Skeletal muscle satellite cell (primary cell): ENCODE results near the gene CLIP1. TPM values are rescaled to one million over a fixed set of nuclear protein-coding genes. Genes with fewer than 3 reads are reported as not detected.
"Not testable (repeated sequence)": the region's sequence is repeated elsewhere in the genome, so short reads cannot be mapped to it uniquely, and the experiment has no call there.

ENCODE experiments used
- H3K27me3 ChIP-seq: 2 replicates; pipeline ENCODE4 v1.7.0; 2013; ENCODE audit warnings: low read length; ENCODE audit not compliant: control insufficient read depth, insufficient read depth
- H3K36me3 ChIP-seq: 2 replicates; pipeline ENCODE4 v1.7.0; 2013; ENCODE audit warnings: mild to moderate bottlenecking, control low read depth, low read length; ENCODE audit not compliant: insufficient read depth
- H3K4me1 ChIP-seq: 2 replicates; pipeline ENCODE4 v1.7.0; 2013; ENCODE audit warnings: low read length; ENCODE audit not compliant: control insufficient read depth, insufficient read depth
- H3K4me2 ChIP-seq: 2 replicates; pipeline ENCODE4 v1.7.0; 2013; ENCODE audit warnings: mild to moderate bottlenecking, low read length
- H3K4me3 ChIP-seq: 2 replicates; pipeline ENCODE4 v1.7.0; 2013; ENCODE audit warnings: low read length
- H3K9ac ChIP-seq: 2 replicates; pipeline ENCODE4 v1.7.0; 2013; ENCODE audit warnings: mild to moderate bottlenecking, low read depth, low read length, moderate library complexity
- H3K9me3 ChIP-seq: replicated peaks from 2 replicates; pipeline ENCODE4 v1.7.0; 2013; ENCODE audit warnings: mild to moderate bottlenecking, control low read depth, low read length
- total RNA-seq: library from RNA; depleted of rRNA; stranded (reverse); fragments of >200 nt; gene quantifications from 2 replicates; pipeline ENCODE4 v1.2.3, GENCODE V29; 2012; rRNA removed

The CLIP1 gene
- 38.4 and 48.4 TPM in 2 replicates for total RNA-seq

DNA sequence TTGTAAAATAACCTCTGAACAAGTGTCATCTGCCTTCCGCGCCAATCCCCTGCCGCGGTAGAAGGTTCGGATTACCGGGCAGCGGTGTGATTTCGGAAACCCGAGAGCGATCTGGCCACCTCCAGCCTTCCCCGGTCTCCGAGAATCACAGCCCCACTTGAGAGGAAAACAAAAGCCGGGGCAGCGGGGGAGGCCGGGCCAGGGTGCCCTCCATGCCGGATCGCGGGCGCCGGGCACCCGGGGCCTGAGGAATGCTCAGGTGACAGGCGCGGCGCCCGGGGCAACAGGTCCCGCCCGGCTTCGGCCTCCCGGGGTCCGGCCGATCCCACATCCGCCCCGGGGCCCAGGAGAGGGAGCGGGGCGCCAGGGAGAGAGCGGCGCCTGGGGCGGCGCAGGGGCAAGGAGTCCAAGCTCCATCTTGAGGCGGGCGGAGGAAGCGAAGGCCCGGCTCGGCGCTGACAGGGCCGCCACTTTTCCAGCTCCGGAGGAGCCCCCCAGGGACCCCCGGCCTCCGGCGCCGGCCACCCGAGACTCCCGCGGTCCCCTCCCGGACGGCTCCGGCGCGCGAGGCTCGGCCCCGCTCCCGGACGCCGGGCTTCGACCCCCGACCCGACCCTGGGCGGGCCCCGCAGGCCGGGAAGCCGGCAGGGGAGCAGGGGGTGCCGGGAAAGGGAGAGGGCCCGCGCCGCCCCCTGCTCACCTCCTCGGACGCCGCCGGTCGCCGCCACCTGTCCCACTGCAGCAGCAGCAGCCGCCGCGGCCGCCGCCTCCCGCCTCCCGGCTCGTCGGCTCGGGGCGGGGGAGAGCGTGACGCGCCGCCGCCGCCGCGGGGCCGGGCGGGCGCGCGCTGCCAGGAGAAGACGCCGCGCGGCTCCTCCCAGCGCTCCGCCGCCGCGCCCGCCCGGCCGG lies at the start of gene CLIP1:
Gene CLIP1 (minus strand): TSS at position 849 of the 909 bp plus-strand sequence. CDS start 42,217 bp downstream, outside the sequence.
- Histone ChIP-seq H3K4me2 (peak within 1 kb of the TSS; percentile 99), H3K9ac (peak within 1 kb of the TSS; percentile 99), H3K27me3 (no peaks in the 10 kb centered on the region), H3K4me1 (peaks cover 23% of the 10 kb centered on the region), H3K4me3 (peak within 1 kb of the TSS; percentile 97), H3K9me3 (no peaks in the 10 kb centered on the region), H3K36me3 (no peaks in the 10 kb centered on the region)

DNA sequence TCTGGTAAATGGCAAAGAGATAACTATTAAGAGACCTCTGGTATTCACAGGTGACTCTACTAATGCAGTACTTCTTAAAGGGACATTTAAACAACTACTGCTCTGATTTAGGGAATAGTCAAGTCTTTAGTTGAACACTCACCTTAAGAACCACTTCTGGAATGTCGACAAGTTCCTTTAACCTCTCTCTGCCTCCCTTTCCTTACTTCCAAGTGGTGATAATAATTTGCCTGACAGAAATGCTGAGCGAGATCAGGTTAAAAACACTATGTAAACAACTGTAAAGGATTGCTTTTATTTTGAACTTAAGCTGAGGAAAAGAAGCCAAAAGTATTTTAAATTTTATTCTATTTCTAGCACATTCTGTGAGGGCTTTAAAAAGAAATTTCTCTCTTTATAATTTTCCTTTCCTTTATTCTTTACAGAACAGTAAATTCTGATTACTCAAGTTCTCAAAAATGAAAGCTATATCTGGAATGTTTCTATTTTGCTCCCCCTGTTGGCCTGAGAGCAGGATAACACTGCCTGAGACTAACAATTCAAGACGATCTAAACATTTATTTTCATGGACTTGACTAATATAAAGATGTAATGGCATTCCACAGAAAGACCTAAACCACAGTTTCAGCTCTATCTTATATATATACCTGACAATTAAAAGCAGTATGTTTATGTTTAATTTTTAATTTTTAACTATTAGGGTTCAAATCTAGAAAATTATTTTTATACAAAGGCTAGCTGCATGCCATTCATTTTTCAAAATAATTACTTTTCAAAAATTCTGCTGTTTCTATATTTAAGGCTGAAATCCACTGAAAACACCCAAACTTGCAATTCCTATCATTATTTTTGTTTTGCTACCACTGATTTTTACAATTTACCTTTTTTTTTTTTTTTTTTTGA lies 49.1 kb upstream of the CLIP1 start:
- Histone ChIP-seq H3K9ac (peak overlapping the region; percentile 41), H3K9me3 (no peaks in the 10 kb centered on the region), H3K4me3 (no peak overlapping the region), H3K4me2 (peak overlapping the region; percentile 1), H3K27me3 (no peaks in the 10 kb centered on the region), H3K4me1 (peaks cover 12% of the 10 kb centered on the region), H3K36me3 (peaks cover 34% of the 10 kb centered on the region)

DNA sequence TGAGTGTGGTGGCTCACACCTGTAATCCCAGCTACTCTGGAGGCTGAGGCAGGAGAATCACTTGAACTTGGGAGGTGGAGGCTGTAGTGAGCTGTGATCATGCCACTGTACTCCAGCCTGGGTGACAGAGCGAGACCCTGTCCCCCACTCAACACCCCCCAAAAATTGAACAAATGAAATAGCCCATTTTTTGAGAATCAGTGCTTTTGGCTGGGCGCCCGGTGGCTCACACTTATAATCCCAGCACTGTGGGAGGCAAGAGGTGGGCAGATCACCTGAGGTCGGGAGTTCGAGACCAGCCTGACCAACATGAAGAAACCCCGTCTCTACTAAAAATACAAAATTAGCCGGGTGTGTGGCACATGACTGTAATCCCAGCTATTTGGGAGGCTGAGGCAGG lies 48.1 kb upstream of the CLIP1 start:
- peaks cover 12% of the 10 kb centered on the region for H3K4me1 ChIP-seq
- H3K9ac ChIP-seq, H3K27me3 ChIP-seq, H3K4me3 ChIP-seq, H3K4me2 ChIP-seq, H3K9me3 ChIP-seq: not testable (repeated sequence)
- H3K36me3 ChIP-seq = peaks cover 24% of the 10 kb centered on the region

DNA sequence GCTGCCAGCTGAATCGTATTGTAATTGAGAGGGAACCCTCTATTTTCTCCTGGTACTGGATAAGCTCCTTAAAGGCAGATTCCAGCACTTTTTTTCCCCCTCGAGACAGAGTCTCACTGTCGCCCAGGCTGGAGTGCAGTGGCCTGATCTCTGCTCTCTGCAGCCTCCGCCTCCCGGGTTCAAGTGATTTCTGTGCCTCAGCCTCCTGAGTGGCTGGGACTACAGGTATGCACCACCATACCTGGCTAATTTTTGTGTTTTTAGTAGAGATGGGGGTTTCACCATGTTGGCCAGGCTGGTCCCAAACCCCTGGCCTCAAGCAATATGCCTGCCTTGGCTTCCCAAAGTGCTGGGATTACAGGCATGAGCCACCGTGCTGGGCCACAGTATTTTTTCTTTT lies 47.4 kb upstream of the CLIP1 start:
- H3K4me3 ChIP-seq, H3K4me2 ChIP-seq, H3K27me3 ChIP-seq, H3K9me3 ChIP-seq, H3K9ac ChIP-seq: not testable (repeated sequence)
- Histone ChIP-seq H3K36me3 (peaks cover 20% of the 10 kb centered on the region), H3K4me1 (peaks cover 15% of the 10 kb centered on the region)

DNA sequence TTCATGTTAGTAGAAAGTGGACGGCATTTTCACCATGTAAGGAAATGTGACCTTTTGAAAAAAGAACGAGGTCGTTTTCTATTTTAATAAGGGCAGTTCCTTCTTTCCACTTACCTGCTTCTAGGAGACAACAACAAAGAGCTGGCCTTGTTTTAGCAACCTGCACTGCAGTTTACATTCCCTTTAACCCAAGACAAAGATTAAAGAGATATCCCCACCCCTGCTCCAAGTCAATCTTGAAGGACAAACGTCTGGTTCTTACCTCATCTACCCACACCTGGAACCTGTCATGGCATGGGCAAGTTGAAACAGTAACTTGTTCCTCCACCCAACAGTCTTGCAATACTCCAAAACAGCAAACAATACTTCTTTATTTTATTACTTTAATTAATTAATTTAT lies 45.5 kb upstream of the CLIP1 start:
- Histone ChIP-seq H3K9me3 (no peaks in the 10 kb centered on the region), H3K27me3 (no peaks in the 10 kb centered on the region), H3K4me2 (no peak overlapping the region), H3K9ac (no peak overlapping the region), H3K4me3 (no peak overlapping the region), H3K4me1 (peaks cover 16% of the 10 kb centered on the region), H3K36me3 (peaks cover 5% of the 10 kb centered on the region)

DNA sequence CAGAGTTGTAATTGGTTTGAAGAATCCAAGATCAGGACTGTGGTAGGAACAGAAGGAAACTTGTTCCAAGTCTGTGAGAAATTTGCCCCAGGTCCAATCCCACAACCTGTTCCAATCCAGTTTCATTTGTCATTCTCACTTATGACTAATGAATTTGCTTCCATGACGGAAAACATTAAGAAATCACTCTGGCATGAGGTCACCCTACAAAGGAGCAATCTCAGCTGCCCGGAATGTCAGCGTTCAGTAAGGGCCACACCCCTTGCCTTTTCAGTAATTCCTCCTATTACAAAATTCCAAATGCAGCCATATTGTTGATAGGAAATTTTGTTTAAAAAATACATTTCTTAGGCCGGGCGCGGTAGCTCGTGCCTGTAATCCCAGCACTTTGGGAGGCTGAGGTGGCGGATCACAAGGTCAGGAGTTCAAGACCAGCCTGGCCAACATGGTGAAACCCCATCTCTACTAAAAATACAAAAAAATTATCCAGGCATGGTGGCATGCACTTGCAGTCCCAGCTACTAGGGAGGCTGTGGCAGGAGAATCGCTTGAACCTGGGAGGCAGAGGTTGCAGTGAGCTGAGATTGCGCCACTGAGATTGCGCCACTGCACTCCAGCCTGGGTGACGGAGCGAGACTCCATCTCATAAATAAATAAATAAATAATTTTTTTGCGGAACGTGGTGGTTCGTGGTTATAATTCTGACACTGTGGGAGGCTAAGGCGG lies 42.0 kb upstream of the CLIP1 start:
- Histone ChIP-seq H3K4me2 (peak overlapping the region; percentile 21), H3K9ac (peak overlapping the region; percentile 19), H3K4me1 (peaks cover 11% of the 10 kb centered on the region)
- H3K27me3 ChIP-seq, H3K36me3 ChIP-seq, H3K4me3 ChIP-seq, H3K9me3 ChIP-seq: not testable (repeated sequence)

DNA sequence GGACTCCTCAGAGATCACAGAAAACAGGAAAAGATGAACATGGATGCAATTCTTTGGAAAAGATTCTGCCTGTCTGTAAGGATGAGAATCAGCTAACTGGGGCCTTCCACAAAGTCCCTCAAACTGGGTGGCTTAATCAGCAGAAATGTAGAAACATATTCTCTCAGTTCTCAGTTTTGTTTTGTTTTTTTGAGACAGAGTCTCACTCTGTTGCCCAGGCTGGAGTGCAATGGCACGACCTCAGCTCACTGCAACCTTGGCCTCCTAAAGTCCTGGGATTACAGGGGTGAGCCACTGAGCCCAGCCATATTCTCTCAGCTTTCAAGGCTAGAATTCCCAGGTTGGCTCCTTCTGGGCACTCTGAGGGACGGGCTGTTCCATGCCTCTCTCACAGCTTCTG lies 38.2 kb upstream of the CLIP1 start:
- H3K4me1 ChIP-seq = peaks cover 11% of the 10 kb centered on the region
- no peaks in the 10 kb centered on the region for H3K27me3 ChIP-seq
- no peak overlapping the region for H3K9ac ChIP-seq
- H3K9me3 ChIP-seq = no peaks in the 10 kb centered on the region
- no peak overlapping the region for H3K4me2 ChIP-seq
- H3K4me3 ChIP-seq = no peak overlapping the region
- no peaks in the 10 kb centered on the region for H3K36me3 ChIP-seq

DNA sequence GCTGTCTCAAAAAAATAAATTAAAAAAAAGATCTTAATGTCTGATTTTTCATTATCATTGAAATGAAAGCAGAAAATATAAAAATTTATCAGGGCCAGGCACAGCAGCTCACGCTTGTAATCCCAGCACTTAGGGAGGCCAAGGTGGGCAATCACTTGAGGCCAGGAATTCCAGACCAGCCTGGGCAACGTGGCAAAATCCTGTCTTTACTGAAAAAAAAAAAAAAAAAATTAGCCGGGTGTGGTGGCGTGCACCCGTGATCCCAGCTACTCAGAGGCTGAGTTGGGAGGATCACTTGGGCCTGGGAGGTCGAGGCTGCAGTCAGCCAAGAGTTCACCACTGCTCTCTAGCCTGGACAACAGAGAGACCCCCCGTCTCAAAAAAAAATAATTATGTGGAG lies 37.6 kb upstream of the CLIP1 start:
- H3K36me3 ChIP-seq = no peaks in the 10 kb centered on the region
- H3K4me3 ChIP-seq = no peak overlapping the region
- H3K4me1 ChIP-seq = peaks cover 11% of the 10 kb centered on the region
- H3K4me2 ChIP-seq = no peak overlapping the region
- H3K27me3 ChIP-seq = no peaks in the 10 kb centered on the region
- no peak overlapping the region for H3K9ac ChIP-seq
- H3K9me3 ChIP-seq = no peaks in the 10 kb centered on the region

DNA sequence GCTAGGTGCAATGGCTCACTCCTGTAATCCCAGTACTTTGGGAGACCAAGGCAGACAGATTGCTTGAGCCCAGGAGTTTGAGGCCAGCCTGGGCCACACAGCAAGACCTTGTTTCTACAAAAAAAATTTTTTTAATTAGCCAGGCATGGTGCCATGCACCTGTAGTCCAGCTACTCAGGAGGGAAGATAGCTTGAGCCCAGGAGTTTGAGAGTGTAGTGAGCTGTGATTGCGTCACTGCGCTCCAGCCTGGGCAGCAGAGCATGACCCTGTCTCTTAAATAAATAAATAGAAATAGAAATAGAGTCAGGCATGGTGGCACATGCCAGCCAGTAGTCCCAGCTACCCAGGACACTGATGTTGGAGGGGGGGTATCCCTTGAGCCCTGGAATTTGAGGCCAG lies 36.7 kb upstream of the CLIP1 start:
- no peaks in the 10 kb centered on the region for H3K27me3 ChIP-seq
- H3K4me2 ChIP-seq = no peak overlapping the region
- peaks cover 4% of the 10 kb centered on the region for H3K4me1 ChIP-seq
- no peaks in the 10 kb centered on the region for H3K36me3 ChIP-seq
- H3K9me3 ChIP-seq = no peaks in the 10 kb centered on the region
- no peak overlapping the region for H3K4me3 ChIP-seq
- no peak overlapping the region for H3K9ac ChIP-seq

DNA sequence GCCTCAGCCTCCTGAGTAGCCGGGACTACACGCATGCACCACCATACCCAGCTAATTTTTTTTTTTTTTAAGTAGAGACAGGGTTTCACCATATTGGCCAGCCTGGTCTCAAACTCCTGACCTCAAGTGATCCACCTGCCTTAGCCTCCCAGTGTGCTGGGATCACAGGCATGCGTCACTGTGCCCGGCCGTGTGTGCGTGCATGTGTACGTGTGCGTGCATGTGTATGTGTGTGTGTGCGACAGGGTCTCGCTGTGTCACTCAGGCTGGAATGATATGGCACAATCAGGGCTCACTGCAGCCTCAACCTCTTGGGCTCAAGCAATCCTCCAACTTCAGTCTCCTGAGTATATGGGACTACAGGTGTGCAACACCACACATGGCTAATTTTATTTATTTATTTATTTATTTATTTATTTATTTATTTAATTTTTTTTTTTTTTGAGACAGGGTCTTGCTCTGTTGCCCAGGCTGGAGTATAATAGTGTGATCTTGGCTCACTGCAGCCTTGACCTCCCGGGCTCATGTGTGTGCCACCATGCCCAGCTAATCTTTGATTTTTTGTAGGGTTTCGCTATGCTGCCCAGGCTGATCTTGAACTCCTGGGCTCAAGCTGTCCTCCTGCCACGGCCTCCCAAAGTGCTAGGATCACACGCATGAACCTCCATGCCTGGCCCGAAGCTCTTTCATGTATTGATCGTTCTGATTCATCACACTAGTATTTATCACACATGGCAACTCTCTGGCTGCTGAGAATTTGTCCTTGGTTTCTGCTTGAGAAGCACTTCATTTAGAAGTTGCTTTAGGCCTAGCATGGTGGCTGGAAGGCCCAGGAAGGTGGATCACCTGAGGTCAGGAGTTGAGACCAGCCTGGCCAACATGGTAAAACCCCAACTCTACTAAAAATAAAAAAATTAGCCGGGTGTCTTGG lies 35.9 kb upstream of the CLIP1 start:
- H3K4me2 ChIP-seq = no peak overlapping the region
- H3K27me3 ChIP-seq = no peaks in the 10 kb centered on the region
- no peaks in the 10 kb centered on the region for H3K36me3 ChIP-seq
- no peak overlapping the region for H3K9ac ChIP-seq
- H3K9me3 ChIP-seq = no peaks in the 10 kb centered on the region
- H3K4me1 ChIP-seq = no peaks in the 10 kb centered on the region
- H3K4me3 ChIP-seq = no peak overlapping the region
